ENCODE results near the gene ZNF837. TPM values are rescaled to one million over a fixed set of nuclear protein-coding genes. Genes with fewer than 3 reads are reported as not detected.

ZNF837 gene
- total and polyA plus RNA-seq, 2 of the 13 experiments (the other 11 are each of a cell fraction or from before 2014, with no cell fraction given) = 0.29 to 1.3 TPM

GRCh38 chr19:58362272-58362994 is 18.4 kb downstream of the ZNF837 start, which contains the start of gene ZNF497:
Gene ZNF497, minus strand, starts transcription at chr19:58362751. Its CDS starts 5,116 bp downstream, at chr19:58357635.
- Histone ChIP-seq H3K4me1 (ENCODE audit: insufficient read depth, low read length) (peaks cover 11% of the 10 kb centered on the region), H3K9ac (ENCODE audit: insufficient read depth, low read depth, low read length) (peak within 1 kb of the TSS; percentile 98), H3K36me3 (replicated peaks in 1 of 2; ENCODE audit: control insufficient read depth in 1 of 2, insufficient read depth in 2 of 2, low read length in 2 of 2) (no peaks in the 10 kb centered on the region), H3K79me2 (ENCODE audit: insufficient read depth, low read length) (no peaks in the 10 kb centered on the region), H3K4me3 (replicated peaks in 1 of 3; ENCODE audit: insufficient read depth in 1 of 3, low read depth in 2 of 3, low read length in 3 of 3) (peak within 1 kb of the TSS; percentile 76 to 92 (median 80)), H3K9me3 (ENCODE audit: low read length) (no peaks in the 10 kb centered on the region), H4K20me1 (ENCODE audit: insufficient read depth, low read length) (no peaks in the 10 kb centered on the region), H3K4me2 (ENCODE audit: low read depth, low read length) (peak within 1 kb of the TSS; percentile 83), H2AFZ (ENCODE audit: low read length) (no peak within 1 kb of the TSS), H3K27ac (ENCODE audit: extremely low read length, insufficient read depth, low read length) (peak within 1 kb of the TSS; percentile 97), H3K27me3 (ENCODE audit: control insufficient read depth in 1 of 2, insufficient read depth in 2 of 2, low read length in 2 of 2) (no peaks in the 10 kb centered on the region)
- BruUV-seq (replicated peaks) = TSS peak; percentile 69
- intact Hi-C loops (cut with micrococcal nuclease; ENCODE audit: unreplicated experiment) (loop anchor here (2.0 kb wide), 1 partner anchor 18 kb away; the partner anchor contains the start of gene ZNF837), in situ Hi-C loops (cut with HindIII; ENCODE audit: extremely low pct_ligation_motif_present, low pct_unique_long_range_greater_than_20kb) (no loop called here)
- ATAC-seq (peak; percentile 96), DNase-seq (ENCODE audit: low spot score) (peak; percentile 91), FAIRE-seq (peak; percentile 80)
- WGBS (ENCODE audit: low lambda C conversion rate) = under 1% methylated on average over 21 of the region's 74 CpGs
- POLR2A ChIA-PET = interaction anchor here (0.7 to 2.4 kb wide), 34 partner anchors 8 to 213 kb away, joined by 3 to 33 read pairs (median 6); partner anchors contain the start of genes CHMP2A, ERVK3-1, RPS5 and SLC27A5
- CTCF ChIA-PET (ENCODE audit: low intra/inter-chr PET ratio, low total read pairs) = no interaction called here
- TF ChIP-seq DNMT3B (CRISPR knock-in tag; conservative IDR thresholded peaks at IDR 0.05) (no peak; the same call in 1 of the 2 replicates), ZNF557 (CRISPR knock-in tag; IDR thresholded peaks at IDR 0.05) (peak; percentile 84; the same call in 1 of the 2 replicates), ARID2 (CRISPR knock-in tag; IDR thresholded peaks at IDR 0.05; ENCODE audit: borderline replicate concordance) (peak; percentile 43; the same call in 1 of the 2 replicates), ZNF7 (CRISPR knock-in tag; IDR thresholded peaks at IDR 0.05) (no peak), MLXIP (CRISPR knock-in tag; IDR thresholded peaks at IDR 0.05; ENCODE audit: borderline replicate concordance) (peak; percentile 57; the same call in 1 of the 2 replicates), HNF4G (IDR thresholded peaks at IDR 0.05; ENCODE audit: borderline replicate concordance, low read depth, low read length) (peak; percentile 30; the same call in 1 of the 2 replicates), HNF4G (CRISPR knock-in tag; IDR thresholded peaks at IDR 0.05; ENCODE audit: borderline replicate concordance, low read depth) (no peak), NFIB (CRISPR knock-in tag; IDR thresholded peaks at IDR 0.05; ENCODE audit: borderline replicate concordance) (no peak), ZNF782 (CRISPR knock-in tag; IDR thresholded peaks at IDR 0.05; ENCODE audit: borderline replicate concordance) (peak; percentile 61; the same call in 1 of the 2 replicates), MED1 (CRISPR knock-in tag; IDR thresholded peaks at IDR 0.05) (peak; percentile 69; the same call in 1 of the 2 replicates), ZFAT (CRISPR knock-in tag; conservative IDR thresholded peaks at IDR 0.05) (0 out of 2 replicates have a peak, but pooled peaks have one; percentile 46), HOXA5 (CRISPR knock-in tag; IDR thresholded peaks at IDR 0.05) (peak; percentile 86), ZNF17 (CRISPR knock-in tag; IDR thresholded peaks at IDR 0.05) (no peak), ZNF570 (CRISPR knock-in tag; IDR thresholded peaks at IDR 0.05; ENCODE audit: borderline replicate concordance) (no peak), ZNF547 (CRISPR knock-in tag; IDR thresholded peaks at IDR 0.05) (no peak; the same call in none of the 2 replicates), KAT7 (CRISPR knock-in tag; IDR thresholded peaks at IDR 0.05; ENCODE audit: borderline replicate concordance) (peak; percentile 63; the same call in 1 of the 2 replicates)
- TF ChIP-seq, protein P1, sequence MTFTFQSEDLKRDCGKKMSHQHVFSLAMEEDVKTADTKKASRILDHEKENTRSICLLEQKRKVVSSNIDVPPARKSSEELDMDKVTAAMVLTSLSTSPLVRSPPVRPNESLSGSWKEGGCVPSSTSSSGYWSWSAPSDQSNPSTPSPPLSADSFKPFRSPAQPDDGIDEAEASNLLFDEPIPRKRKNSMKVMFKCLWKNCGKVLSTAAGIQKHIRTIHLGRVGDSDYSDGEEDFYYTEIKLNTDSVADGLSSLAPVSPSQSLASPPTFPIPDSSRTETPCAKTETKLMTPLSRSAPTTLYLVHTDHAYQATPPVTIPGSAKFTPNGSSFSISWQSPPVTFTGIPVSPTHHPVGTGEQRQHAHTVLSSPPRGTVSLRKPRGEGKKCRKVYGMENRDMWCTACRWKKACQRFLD (CRISPR knock-in tag; IDR thresholded peaks at IDR 0.05; ENCODE audit: borderline replicate concordance) = peak; percentile 87
- TF ChIP-seq, protein P2, sequence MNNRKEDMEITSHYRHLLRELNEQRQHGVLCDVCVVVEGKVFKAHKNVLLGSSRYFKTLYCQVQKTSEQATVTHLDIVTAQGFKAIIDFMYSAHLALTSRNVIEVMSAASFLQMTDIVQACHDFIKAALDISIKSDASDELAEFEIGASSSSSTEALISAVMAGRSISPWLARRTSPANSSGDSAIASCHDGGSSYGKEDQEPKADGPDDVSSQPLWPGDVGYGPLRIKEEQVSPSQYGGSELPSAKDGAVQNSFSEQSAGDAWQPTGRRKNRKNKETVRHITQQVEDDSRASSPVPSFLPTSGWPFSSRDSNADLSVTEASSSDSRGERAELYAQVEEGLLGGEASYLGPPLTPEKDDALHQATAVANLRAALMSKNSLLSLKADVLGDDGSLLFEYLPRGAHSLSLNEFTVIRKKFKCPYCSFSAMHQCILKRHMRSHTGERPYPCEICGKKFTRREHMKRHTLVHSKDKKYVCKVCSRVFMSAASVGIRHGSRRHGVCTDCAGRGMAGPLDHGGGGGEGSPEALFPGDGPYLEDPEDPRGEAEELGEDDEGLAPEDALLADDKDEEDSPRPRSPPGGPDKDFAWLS (CRISPR knock-in tag; IDR thresholded peaks at IDR 0.05; ENCODE audit: borderline replicate concordance) = no peak
